Smooth muscle cell of the brain vasculature (primary cell): Measurements from ENCODE around the gene SRCIN1.
"Not testable (repeated sequence)": the region's sequence is repeated elsewhere in the genome, so short reads cannot be mapped to it uniquely, and the experiment has no call there.

Experiments used
- DNase-seq: peaks from one replicate; pipeline ENCODE4 v3.0.0-alpha.2; 2012; ENCODE audit warnings: low read depth, low spot score

The SRCIN1 gene

DNA sequence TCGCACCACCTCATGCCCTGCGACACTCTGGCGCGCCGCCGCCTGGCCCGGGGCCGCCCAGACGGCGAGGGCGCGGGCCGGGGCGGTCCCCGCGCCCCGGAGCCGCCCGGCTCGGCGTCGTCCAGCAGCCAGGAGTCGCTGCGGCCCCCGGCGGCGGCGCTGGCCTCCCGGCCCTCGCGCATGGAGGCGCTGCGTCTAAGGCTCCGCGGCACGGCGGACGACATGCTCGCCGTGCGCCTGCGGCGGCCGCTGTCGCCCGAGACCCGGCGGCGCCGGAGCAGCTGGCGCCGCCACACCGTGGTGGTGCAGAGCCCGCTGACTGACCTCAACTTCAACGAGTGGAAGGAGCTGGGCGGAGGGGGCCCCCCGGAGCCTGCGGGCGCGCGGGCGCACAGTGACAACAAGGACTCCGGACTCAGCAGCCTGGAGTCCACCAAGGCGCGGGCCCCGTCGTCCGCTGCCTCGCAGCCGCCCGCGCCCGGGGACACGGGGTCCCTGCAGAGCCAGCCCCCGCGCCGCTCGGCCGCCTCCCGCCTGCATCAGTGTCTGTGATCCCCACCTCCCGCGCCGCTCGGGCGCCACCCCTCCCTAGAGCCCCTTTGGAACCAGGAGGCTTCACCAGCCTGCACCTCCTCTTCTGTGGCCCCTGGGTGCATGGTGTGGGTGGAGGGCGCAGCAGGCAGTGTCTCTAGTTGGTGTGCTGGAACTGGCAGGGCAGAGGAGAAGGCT lies 95.2 kb downstream of the SRCIN1 start:
- DNase-seq: no peak

DNA sequence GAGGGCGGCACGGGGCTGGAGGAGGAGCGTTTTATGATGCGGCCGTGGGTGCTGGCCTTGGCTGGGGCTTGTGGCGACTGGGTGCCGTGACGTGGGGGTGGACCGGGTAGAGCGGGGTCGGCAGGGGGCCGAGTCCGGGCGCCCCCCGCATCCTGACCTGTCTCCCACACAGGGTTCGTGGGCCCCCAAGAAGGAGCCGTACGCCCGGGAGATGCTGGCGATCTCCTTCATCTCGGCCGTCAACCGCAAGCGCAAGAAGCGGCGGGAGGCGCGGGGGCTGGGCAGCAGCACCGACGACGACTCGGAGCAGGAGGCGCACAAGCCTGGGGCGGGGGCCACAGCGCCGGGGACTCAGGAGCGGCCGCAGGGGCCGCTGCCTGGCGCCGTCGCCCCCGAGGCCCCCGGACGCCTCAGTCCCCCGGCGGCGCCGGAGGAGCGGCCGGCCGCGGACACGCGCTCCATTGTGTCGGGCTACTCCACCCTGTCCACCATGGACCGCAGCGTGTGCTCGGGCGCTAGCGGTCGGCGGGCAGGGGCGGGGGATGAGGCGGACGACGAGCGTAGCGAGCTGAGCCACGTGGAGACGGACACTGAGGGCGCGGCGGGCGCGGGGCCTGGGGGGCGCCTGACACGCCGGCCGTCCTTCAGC lies 95.9 kb downstream of the SRCIN1 start:
- no peak for DNase-seq

DNA sequence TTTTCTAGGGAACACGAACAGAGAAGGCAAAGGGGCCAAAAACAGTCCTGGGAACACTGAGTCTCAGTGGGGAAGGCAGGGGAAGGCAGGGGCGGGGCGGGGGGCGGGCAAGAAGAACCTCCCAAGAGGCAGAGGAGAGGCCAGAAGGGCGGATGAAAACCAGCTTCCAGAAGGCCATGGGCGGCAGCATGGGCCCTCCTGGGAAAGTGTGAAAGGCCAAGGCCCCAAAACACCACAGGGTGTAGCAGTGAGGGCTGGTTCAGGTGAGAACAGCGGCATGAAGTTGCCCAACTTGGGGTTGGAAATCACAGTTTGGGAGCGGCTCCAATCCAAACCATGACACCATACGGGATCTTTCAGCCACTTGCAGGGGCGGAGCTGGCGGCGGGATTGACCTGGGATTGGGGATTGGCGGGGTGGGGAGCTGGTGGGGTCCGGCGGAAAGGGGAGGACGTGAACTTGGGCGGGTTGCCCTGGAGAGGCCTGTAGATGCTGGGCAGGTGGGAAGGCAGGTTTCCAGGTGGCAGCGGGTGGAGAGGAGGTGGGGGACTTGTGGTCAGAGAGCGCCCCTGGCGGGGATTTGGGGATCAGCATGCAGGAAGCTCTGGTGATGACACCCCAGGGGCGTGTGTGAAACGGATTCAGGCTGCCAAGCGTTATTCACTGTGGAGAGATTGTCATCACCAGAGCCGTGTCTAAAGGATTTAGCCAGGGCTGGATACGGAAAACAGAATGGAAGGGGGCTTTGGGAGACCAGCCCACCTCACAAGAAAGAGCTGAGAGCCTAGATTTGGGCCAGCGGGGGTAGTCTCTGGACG lies 96.6 kb downstream of the SRCIN1 start:
- DNase-seq: peak; percentile 65

DNA sequence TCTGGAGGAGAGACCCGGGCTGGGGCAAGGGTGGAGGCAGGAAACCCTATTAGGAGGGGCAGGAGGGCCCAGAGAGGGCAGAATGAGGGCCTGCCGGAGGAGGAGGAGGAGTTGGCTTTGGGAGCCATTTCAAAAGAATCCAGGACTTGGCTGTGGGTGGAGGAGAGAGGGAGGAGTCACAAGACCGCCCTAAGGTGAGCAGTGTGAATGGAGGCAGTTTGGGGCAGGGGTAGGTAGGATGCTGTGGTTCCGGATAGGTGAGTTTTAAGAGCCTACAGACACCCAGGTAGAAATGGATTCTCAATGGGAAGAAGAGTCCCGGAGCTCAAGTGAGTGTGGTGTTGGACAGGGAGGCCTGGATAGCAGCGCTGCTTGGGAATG lies 97.2 kb downstream of the SRCIN1 start:
- no peak for DNase-seq

DNA sequence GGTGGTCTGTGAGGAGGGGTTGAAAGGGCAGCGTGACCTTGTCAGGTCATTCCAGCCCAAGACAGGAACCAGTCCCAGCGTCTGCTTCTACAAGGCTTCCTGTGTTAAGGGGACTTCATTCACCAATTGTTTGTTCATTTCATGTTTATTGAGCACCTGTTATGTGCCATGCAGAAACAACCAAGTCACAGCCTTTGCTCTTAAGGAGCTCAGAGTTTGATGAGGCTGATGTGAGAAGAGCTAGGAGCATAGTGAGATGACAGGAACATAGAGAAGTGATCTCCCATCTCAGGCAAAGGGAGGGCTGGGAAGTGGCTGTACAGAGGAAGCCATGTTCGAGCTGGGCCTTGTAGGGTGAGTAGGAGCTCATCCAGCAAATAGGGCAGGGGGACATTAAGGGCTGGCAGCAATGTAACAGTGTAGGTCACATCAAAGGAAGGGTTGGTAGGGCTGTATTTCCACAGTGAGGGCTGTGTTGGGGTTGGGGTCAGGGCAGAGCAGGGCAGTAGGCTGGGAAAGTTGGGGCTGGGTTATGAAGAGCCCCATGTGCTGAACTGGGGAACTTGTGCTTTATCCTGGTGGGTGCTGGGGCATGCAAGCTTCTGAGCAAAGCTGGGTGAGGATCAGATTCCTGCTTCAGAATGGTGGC lies 97.7 kb downstream of the SRCIN1 start:
- DNase-seq: no peak

DNA sequence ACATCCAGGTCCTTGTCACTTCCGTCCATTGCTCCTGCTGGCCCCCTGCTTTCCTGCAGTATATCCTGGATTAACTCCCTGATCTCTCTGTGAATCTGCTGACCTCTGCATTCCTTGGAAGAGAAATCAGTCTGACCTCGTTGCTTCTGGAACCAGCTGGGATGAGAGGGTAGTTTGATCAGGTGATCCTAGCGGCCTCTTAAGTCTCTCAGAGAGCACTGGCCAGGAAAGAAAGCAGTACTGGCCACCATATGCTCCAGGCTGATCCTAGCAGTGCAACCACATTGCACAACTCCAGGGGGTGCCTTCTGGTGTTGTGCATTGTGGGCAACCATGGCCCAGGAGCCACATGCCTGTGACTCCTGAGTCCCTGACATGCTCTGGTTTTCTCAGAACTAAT lies 98.3 kb downstream of the SRCIN1 start:
- DNase-seq: no peak

DNA sequence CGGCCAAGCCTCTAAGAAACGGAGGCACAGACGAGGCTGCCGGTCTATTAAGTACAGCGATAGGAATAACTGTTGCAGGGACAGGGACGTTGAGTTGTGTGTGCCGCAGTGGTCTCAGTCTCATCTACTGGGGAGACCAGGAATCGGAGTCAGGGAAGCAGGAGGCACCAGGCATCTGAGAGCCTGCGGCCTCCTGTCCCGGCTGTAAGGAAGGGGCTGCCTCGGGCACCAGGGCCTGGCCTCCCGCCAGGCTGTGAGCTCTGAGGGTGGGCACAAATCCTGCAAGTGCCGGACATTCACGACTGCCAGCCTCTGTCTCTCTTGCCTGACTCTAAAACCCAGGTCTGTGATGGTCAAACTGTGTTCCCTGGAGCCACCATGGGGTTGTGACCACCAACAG lies 101.5 kb downstream of the SRCIN1 start:
- DNase-seq: no peak

DNA sequence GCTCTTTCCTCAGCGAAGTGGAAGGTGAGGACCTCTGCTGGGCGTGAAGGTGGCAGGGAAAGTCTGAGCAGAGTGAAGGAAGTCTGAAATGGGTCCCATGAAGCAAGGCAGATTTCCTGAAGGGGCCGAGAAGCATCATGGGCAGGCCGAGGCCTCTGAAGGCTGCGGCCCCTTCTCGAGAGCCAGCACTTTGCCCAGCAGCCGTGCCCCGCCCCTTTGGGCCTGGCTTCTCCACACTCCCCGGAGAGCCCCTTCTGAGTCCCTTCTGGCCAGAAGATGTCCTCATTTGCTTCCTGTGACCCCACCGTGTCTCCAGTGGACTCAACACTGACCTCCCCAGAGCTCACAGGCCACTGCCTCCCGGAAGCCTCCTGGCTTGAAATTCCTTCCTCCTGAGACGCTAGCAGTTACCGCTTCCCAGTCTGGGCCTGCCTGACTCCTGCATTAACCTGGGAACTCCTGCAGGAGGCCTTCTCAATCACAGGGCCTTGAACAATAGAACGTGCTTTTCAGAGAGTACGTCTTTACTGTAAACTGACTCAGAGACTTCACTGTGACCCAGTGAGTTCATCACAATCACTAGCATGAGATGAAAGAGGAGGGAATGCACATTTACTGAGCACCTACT lies 102.4 kb downstream of the SRCIN1 start:
- DNase-seq: not testable (repeated sequence)

DNA sequence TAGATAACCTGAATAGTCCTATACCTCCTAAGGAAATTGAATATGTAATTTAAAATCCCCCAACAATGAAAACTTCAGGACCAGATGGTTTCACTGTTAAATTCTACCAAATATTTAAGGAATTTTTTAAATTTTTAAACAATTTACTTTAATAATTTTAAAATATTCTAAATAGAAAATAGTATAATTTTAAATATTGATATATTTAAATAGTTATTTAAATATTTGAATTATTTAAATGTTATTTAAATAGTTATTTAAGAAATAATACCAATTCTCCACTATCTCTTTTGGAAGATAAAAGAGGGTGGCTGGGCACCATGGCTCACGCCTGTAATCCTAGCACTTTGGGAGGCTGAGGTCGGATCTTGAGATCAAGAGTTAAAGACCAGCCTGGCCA lies 104.0 kb downstream of the SRCIN1 start:
- not testable (repeated sequence) for DNase-seq

DNA sequence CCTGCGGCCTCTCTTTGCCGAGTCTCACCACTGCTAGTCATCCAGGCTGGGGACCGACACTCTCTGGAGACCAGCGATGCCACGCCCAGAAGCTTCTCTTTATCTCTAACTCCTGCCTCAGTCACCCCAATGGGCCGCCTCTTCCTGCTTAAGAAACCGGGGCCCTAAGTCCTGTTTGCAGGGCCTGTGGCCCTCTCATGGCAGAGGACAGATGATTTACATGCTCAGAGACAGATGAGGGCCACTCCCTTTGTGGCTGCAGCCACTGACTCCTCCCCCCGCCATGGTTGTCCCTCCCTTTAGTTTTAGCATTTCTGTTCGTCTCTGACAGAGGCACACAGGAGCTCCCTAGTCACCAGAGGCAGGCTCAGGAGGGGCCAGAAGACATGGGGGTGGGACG lies 106.5 kb downstream of the SRCIN1 start:
- not testable (repeated sequence) for DNase-seq

DNA sequence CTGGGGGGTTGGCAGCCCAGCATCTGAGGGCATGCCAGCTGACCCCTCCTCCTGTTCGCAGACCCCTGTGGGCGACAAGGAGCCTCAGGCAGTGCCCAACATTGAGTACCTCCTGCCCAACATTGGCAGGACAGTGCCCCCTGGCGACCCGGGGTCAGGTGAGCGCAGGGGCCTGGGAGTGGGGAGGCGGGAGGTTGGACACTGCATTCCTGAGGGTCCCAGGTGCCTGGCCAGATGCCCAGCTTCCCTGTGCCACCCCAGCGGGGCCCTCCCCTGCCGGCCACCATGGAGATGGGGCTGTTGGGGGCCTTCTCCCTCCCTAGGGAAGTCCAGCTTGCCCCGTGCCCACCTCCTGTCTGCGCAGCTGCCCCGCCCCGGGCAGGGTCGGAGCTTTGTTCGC lies 107.4 kb downstream of the SRCIN1 start:
- no peak for DNase-seq

DNA sequence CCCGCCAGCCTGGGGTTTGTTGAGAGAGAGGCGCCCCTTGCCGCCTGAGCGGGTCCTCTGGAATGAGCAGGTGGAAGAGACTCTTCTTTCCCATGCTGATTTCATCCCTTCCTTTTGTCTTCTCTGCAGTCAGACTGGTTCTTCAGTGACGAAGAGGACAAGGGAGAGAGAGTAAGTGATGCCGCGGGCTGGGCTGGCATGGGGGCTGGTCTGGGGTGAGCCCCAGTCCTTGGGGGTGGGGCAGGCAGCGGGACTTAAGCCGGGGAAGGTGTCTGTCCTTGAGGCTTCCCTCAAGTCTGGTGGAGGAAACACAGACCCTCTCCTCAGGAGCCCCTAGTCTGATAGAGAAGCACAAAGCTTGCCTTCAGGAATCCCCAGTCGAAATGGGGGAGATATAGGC lies 108.1 kb downstream of the SRCIN1 start:
- not testable (repeated sequence) for DNase-seq

DNA sequence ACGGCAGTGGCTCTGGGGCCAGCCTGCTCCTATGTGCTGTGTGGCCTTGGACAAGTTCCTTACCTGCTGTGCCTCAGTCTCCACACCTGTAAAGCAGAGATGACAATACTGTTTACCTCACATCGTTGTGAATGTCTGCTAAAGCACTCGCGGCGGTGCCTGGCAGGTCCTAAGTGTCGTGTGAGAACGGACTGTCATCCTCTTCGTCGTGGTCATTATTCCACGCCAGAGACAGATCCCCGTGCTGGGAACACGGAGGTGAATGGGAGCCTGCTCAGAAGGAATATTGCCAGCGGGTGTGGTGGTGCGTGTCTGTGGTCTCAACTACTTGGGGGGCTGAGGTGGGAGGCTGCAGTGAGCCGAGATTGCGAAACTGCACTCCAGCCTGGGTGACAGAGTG lies 111.6 kb downstream of the SRCIN1 start:
- not testable (repeated sequence) for DNase-seq

DNA sequence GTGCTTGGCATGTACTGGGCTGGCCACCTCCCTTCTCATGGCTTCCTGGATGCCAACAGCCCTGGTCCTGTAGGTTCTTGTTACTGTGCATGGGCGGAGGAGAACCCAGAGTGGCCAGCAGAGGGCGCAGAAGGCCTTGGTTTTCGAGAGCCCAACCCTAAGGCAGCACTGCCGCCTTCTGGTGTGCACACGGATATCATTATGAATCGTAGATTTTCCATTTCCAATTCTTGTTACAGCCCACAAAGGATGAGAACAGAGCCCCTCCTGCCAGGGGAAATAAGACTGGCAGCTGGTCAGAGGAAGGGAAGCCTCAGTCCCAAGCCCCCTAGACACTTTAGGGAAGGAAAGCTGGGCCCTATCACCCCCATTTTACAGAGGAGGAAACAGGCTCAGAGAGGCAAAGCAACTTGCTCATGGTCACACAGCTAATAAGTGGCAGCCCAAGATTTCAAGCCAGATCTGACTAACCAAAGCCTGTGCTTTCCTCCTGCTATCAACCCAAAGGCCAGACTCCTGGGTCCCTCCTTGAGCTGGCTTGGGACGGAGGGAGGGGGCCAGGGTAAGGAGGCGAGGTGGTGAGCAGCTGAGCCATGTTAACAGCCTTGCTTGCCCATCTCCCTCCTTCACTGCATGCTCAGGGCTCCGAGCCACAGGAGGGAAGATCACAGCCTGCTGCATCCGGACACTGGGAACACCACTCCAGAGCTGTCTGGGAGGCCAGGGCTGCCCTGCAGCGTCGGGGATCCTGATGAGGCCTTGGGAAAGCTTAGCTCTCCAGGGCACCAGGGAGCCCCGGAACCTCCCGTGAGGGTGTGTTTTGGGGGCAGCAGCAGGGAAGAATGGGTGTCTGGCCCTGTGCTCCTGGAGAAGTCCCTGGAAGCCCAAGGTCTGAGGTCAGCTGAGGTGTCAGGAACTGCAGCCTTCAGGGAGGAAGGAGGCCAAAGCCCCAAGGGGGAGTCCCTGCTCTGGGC lies 113.4 kb downstream of the SRCIN1 start:
- DNase-seq: peak; percentile 69

DNA sequence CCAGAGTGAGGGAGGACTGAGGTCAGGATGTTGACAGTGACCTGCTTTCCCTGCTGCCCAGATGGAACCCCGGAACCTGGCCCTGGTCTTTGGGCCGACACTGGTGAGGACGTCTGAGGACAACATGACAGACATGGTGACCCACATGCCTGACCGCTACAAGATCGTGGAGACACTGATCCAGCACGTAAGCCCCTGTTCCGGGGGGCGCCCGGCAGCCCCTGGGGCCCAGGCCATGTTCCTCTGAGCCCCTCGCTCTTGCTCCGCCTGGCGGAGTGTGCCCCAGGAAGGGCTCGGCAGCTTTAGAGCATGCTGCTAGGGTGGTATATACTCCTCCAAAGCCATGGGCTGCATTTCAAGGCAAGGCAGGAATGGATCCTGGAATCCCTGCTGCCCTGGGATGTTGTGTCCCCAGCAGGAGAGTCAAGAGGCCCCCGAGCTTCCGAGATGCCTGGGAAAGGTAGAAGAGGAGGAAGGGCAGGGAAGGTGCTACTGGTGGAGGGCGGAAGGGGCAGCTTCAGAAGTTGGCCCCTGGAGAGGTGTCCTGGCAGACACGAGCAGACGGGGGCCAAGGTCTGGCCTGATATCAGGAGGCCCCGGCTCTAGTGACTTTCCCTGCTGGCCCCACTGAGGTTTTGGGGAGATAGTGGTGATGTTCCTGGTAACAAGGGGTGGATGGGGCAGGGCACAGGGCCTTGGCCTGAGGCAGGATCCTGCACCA lies 114.2 kb downstream of the SRCIN1 start:
- not testable (repeated sequence) for DNase-seq

DNA sequence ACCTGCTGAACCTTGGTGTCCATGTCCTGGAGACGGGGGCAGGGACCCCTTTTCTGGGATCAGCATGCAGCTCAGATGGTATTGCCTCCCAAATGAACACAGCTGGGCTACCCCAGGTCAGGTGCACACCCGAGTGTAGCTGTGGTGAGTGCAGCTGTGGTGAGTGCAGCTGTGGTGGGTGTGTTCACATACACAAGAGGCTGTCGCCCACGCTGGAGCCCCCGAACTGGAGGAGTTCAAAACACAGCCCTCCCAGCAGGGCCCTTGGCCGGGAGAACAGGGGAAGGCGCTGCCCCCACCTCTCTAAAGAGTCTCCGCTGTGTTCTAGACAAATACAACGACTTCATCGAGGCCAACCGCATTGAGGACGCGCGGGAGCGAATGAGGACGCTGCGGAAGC lies 116.0 kb downstream of the SRCIN1 start:
- DNase-seq: not testable (repeated sequence)

DNA sequence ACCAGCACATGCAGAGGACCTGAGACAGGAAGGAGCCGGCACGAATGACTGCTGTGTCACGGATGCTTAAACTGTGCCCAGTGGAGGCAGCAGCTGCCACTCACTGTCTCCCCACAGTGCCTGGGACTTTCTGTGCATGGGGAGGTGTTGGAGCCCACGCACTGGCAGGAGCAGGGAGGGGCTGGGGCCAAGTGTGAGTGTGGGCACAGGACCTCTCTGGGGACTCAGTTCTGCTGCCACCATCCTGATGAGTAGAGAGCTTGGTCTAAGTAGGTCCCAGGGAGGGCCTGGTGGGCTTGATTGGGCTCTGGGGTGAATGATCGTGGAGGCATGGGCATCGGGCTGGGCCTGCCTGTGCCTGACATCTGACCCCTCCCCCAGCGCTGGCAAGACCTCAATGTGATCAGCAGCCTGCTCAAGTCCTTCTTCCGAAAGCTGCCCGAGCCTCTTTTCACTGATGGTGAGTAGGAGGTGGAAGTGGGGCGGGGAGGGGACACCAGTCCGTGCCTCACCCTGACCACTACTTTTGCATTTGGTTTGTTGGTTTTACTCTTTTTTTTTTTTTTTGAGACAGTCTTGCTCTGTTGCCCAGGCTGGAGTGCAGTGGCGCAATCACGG lies 120.0 kb downstream of the SRCIN1 start:
- DNase-seq: not testable (repeated sequence)

DNA sequence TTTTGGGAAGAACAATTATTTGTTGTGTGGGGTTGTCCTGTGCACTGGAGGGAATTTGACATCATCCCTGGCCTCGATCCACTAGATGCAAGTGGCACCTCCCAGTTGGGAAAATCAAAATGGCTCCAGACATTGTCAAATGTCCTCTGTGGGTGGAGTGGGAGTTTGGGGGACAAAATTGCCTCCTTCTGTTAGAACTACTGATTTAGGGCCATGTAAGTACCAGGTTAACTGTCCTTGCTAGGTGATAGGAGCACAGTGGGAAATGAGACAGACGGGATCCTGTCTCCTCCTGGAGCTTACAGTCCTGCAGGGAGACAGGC lies 120.6 kb downstream of the SRCIN1 start:
- no peak for DNase-seq
